ENCODE measurements around the gene ADAMTS9.

GRCh38 chr3:64634417-64634816 lies 53.4 kb downstream of the ADAMTS9 start:
- TF ChIP-seq, protein P1, sequence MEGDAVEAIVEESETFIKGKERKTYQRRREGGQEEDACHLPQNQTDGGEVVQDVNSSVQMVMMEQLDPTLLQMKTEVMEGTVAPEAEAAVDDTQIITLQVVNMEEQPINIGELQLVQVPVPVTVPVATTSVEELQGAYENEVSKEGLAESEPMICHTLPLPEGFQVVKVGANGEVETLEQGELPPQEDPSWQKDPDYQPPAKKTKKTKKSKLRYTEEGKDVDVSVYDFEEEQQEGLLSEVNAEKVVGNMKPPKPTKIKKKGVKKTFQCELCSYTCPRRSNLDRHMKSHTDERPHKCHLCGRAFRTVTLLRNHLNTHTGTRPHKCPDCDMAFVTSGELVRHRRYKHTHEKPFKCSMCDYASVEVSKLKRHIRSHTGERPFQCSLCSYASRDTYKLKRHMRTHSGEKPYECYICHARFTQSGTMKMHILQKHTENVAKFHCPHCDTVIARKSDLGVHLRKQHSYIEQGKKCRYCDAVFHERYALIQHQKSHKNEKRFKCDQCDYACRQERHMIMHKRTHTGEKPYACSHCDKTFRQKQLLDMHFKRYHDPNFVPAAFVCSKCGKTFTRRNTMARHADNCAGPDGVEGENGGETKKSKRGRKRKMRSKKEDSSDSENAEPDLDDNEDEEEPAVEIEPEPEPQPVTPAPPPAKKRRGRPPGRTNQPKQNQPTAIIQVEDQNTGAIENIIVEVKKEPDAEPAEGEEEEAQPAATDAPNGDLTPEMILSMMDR (IDR thresholded peaks at IDR 0.05), result no peak
- no peak for TF ChIP-seq POLR2AphosphoS5 (IDR thresholded peaks at IDR 0.05)

Measured in upper lobe of left lung (tissue), 4 donors.